ENCODE measurements around the gene ULK3. TPM values are rescaled to one million over a fixed set of nuclear protein-coding genes. Genes with fewer than 3 reads are reported as not detected.

ULK3 gene
- total RNA-seq, 3 donors from 2014 or later (not counting 1 experiment from before 2014, with no cell fraction given) = 54.8 to 75.1 (median 64.7) TPM

GRCh38 chr15:74867466-74868038, 24.6 kb upstream of the ULK3 start:
- no peaks in the 10 kb centered on the region for H3K36me3 Mint-ChIP-seq
- 50% methylated on average over 1 of the region's 1 CpG for WGBS (ENCODE audit: insufficient coverage)
- TF ChIP-seq, protein P1, sequence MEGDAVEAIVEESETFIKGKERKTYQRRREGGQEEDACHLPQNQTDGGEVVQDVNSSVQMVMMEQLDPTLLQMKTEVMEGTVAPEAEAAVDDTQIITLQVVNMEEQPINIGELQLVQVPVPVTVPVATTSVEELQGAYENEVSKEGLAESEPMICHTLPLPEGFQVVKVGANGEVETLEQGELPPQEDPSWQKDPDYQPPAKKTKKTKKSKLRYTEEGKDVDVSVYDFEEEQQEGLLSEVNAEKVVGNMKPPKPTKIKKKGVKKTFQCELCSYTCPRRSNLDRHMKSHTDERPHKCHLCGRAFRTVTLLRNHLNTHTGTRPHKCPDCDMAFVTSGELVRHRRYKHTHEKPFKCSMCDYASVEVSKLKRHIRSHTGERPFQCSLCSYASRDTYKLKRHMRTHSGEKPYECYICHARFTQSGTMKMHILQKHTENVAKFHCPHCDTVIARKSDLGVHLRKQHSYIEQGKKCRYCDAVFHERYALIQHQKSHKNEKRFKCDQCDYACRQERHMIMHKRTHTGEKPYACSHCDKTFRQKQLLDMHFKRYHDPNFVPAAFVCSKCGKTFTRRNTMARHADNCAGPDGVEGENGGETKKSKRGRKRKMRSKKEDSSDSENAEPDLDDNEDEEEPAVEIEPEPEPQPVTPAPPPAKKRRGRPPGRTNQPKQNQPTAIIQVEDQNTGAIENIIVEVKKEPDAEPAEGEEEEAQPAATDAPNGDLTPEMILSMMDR (IDR thresholded peaks at IDR 0.05) = no peak
- peaks cover 89% of the 10 kb centered on the region for H3K4me1 ChIP-seq (ENCODE audit: control insufficient read depth, insufficient read depth, low read length)
- no peak for ATAC-seq
- H3K9me3 ChIP-seq (ENCODE audit: control insufficient read depth, insufficient read depth, low read length) = no peaks in the 10 kb centered on the region
- no peaks in the 10 kb centered on the region for H3K27me3 Mint-ChIP-seq (ENCODE audit: low read depth in 2 of 2)
- H3K36me3 ChIP-seq (ENCODE audit: control insufficient read depth, insufficient read depth, low read length) = peaks cover 3% of the 10 kb centered on the region
- H3K27me3 ChIP-seq (ENCODE audit: control insufficient read depth, insufficient read depth, low read length) = no peaks in the 10 kb centered on the region
- intact Hi-C loops (cut with micrococcal nuclease) = no loop called here
- H3K4me1 Mint-ChIP-seq = peaks cover 76 to 85% of the 10 kb centered on the region in 2 donors
- DNase-seq = no peak
- peak overlapping the region; percentile 83 to 95 for H3K27ac Mint-ChIP-seq
- H3K4me3 Mint-ChIP-seq = peak overlapping the region; percentile 72
- H3K4me3 ChIP-seq (ENCODE audit: low read length) = no peak overlapping the region
- H3K27ac ChIP-seq (ENCODE audit: low read length) = peak overlapping the region; percentile 42
- H3K9me3 Mint-ChIP-seq = no peaks in the 10 kb centered on the region

- intact Hi-C loops (cut with micrococcal nuclease) = no loop called here
- H3K4me1 Mint-ChIP-seq = peaks cover 70 to 81% of the 10 kb centered on the region in 2 donors
- no peak overlapping the region for H3K4me3 ChIP-seq (ENCODE audit: low read length)
- H3K27ac Mint-ChIP-seq = peak overlapping the region; percentile 16 to 71
- no peaks in the 10 kb centered on the region for H3K27me3 ChIP-seq (ENCODE audit: control insufficient read depth, insufficient read depth, low read length)
- ATAC-seq = no peak
- peaks cover 75% of the 10 kb centered on the region for H3K4me1 ChIP-seq (ENCODE audit: control insufficient read depth, insufficient read depth, low read length)
- TF ChIP-seq, protein P1 (IDR thresholded peaks at IDR 0.05) = no peak
- no peaks in the 10 kb centered on the region for H3K9me3 Mint-ChIP-seq
- no peaks in the 10 kb centered on the region for H3K36me3 Mint-ChIP-seq
- peak overlapping the region; percentile 65 for H3K4me3 Mint-ChIP-seq
- H3K9me3 ChIP-seq (ENCODE audit: control insufficient read depth, insufficient read depth, low read length) = no peaks in the 10 kb centered on the region
- no peaks in the 10 kb centered on the region for H3K27me3 Mint-ChIP-seq (ENCODE audit: low read depth in 2 of 2)
- no peak for DNase-seq
- 95% methylated on average over 6 of the region's 6 CpGs for WGBS (ENCODE audit: insufficient coverage)
- no peak overlapping the region for H3K27ac ChIP-seq (ENCODE audit: low read length)
- peaks cover 3% of the 10 kb centered on the region for H3K36me3 ChIP-seq (ENCODE audit: control insufficient read depth, insufficient read depth, low read length)
Measured at GRCh38 chr15:74866090-74866489, 23.1 kb upstream of the ULK3 start.

- no peaks in the 10 kb centered on the region for H3K9me3 Mint-ChIP-seq
- no peaks in the 10 kb centered on the region for H3K9me3 ChIP-seq (ENCODE audit: control insufficient read depth, insufficient read depth, low read length)
- intact Hi-C loops (cut with micrococcal nuclease) = no loop called here
- peaks cover 69% of the 10 kb centered on the region for H3K4me1 ChIP-seq (ENCODE audit: control insufficient read depth, insufficient read depth, low read length)
- peaks cover 63 to 74% of the 10 kb centered on the region in 2 donors for H3K4me1 Mint-ChIP-seq
- ATAC-seq = no peak
- H3K27ac Mint-ChIP-seq = peak overlapping the region; percentile 16 to 71
- TF ChIP-seq, protein P1 (IDR thresholded peaks at IDR 0.05) = no peak
- H3K27me3 Mint-ChIP-seq (ENCODE audit: low read depth in 2 of 2) = no peaks in the 10 kb centered on the region
- no peaks in the 10 kb centered on the region for H3K36me3 Mint-ChIP-seq
- H3K4me3 Mint-ChIP-seq = peak overlapping the region; percentile 59
- DNase-seq = no peak
- H3K36me3 ChIP-seq (ENCODE audit: control insufficient read depth, insufficient read depth, low read length) = peaks cover 3% of the 10 kb centered on the region
- no peak overlapping the region for H3K4me3 ChIP-seq (ENCODE audit: low read length)
- no peaks in the 10 kb centered on the region for H3K27me3 ChIP-seq (ENCODE audit: control insufficient read depth, insufficient read depth, low read length)
- WGBS (ENCODE audit: insufficient coverage) = 76% methylated on average over 2 of the region's 2 CpGs
- H3K27ac ChIP-seq (ENCODE audit: low read length) = no peak overlapping the region
Measured at GRCh38 chr15:74865316-74865715, 22.4 kb upstream of the ULK3 start.

GRCh38 chr15:74864296-74864695, 21.3 kb upstream of the ULK3 start:
- H3K27me3 Mint-ChIP-seq (ENCODE audit: low read depth in 2 of 2) = no peaks in the 10 kb centered on the region
- H3K27me3 ChIP-seq (ENCODE audit: control insufficient read depth, insufficient read depth, low read length) = no peaks in the 10 kb centered on the region
- peaks cover 59 to 70% of the 10 kb centered on the region in 2 donors for H3K4me1 Mint-ChIP-seq
- no peak for DNase-seq
- no peak overlapping the region for H3K27ac ChIP-seq (ENCODE audit: low read length)
- peaks cover 69% of the 10 kb centered on the region for H3K4me1 ChIP-seq (ENCODE audit: control insufficient read depth, insufficient read depth, low read length)
- no peak overlapping the region for H3K4me3 ChIP-seq (ENCODE audit: low read length)
- TF ChIP-seq, protein P1 (IDR thresholded peaks at IDR 0.05) = no peak
- ATAC-seq = no peak
- intact Hi-C loops (cut with micrococcal nuclease) = no loop called here
- no peaks in the 10 kb centered on the region for H3K36me3 Mint-ChIP-seq
- peaks cover 3% of the 10 kb centered on the region for H3K36me3 ChIP-seq (ENCODE audit: control insufficient read depth, insufficient read depth, low read length)
- 83% methylated on average over 6 of the region's 6 CpGs for WGBS (ENCODE audit: insufficient coverage)
- no peaks in the 10 kb centered on the region for H3K9me3 ChIP-seq (ENCODE audit: control insufficient read depth, insufficient read depth, low read length)
- no peaks in the 10 kb centered on the region for H3K9me3 Mint-ChIP-seq
- H3K27ac Mint-ChIP-seq = peak overlapping the region; percentile 53 to 86
- peak overlapping the region; percentile 7 for H3K4me3 Mint-ChIP-seq
